Stimulated activated CD4-positive, alpha-beta T cell treated with anti-CD3 and anti-CD28 coated beads, Interleukin-1b, Interleukin-23, amount 100 ng/mL, for 4 hours (primary cell): ENCODE results near the gene ERLEC1.
"Not testable (repeated sequence)": the region's sequence is repeated elsewhere in the genome, so short reads cannot be mapped to it uniquely, and the experiment has no call there.

Source experiments
- DNase-seq, 2 donors: peaks; one replicate each; pipeline ENCODE4 v3.0.0-alpha.2; 2020; ENCODE audit warnings: low read depth in 2 of 2

The ERLEC1 gene

GRCh38 chr2:53786705-53787613 is at the start of gene ERLEC1, which contains the start of gene ASB3:
Gene ERLEC1, plus strand, starts transcription at chr2:53787044. Its CDS starts 167 bp downstream, at chr2:53787211.
Gene ASB3, minus strand, starts transcription at chr2:53786953. Its CDS starts 21,381 bp downstream, at chr2:53765572.
- peak; percentile 74 to 77 for DNase-seq

DNA sequence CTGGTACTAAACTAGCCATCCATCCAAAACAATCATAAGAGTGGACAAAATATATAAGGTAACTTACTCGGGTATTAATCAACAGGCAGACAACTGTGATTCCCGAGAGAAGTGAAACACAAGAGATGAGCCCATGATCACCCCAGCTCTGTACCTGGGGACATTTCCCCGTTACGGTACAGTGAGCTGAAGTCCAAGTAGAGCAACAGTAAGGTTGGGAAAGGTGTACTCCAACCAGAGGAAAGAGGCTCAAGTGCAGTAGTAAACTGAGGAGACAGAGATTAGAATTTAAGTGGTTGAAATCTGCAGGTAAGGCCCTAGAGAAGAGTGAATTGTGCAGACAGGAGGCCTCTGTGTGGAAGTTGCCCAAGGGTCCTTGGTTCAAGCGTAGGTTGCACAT is 49.8 kb upstream of the ERLEC1 start:
- DNase-seq = no peak

GRCh38 chr2:53739032-53739431 is 47.8 kb upstream of the ERLEC1 start:
- DNase-seq = no peak

- no peak for DNase-seq
Observed at GRCh38 chr2:53740170-53740569, 46.7 kb upstream of the ERLEC1 start.

- DNase-seq = no peak
Observed at GRCh38 chr2:53744395-53745065, 42.3 kb upstream of the ERLEC1 start.

- no peak for DNase-seq
Observed at GRCh38 chr2:53750041-53750768, 36.6 kb upstream of the ERLEC1 start.

DNA sequence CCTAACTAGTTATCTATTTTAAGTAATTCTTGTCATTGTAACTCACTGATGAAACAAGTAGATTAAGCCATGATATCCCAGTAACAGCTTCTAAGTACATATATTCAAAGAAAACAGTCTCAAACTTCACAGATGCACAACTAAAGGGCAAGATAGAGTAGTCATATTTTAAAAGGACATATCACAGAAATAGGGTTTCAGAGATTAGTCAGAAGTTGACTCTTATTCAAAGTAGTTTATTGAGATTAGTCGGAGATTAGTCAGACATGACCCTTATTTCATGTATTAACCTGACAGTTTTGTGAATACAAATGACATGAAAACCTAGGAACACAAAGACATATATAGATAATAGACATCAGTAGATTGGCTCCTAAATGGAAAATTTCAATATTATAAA is 35.1 kb upstream of the ERLEC1 start:
- DNase-seq = no peak

GRCh38 chr2:53752385-53752784 is 34.5 kb upstream of the ERLEC1 start:
- DNase-seq = no peak

GRCh38 chr2:53753041-53753440 is 33.8 kb upstream of the ERLEC1 start:
- DNase-seq = no peak

GRCh38 chr2:53755121-53755520 is 31.7 kb upstream of the ERLEC1 start:
- no peak for DNase-seq

DNA sequence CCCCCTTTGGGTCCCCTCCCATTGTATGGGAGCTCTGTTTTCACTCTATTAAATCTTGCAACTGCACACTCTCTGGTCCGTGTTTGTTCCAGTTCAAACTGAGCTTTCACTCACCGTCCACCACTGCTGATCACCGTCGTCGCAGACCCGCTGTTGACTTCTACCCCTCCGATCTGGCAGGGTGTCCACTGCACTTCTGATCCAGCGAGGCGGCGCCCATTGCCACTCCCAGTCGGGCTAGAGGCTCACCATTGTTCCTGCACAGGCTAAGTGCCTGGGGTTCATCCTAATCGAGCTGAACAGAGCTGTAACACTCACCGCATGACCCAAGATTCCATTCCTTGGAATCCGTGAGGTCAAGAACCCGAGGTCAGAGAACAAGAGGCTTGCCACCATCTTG is 30.2 kb upstream of the ERLEC1 start:
- no peak for DNase-seq

- DNase-seq = not testable (repeated sequence)
Observed at GRCh38 chr2:53757206-53757605, 29.6 kb upstream of the ERLEC1 start.

DNA sequence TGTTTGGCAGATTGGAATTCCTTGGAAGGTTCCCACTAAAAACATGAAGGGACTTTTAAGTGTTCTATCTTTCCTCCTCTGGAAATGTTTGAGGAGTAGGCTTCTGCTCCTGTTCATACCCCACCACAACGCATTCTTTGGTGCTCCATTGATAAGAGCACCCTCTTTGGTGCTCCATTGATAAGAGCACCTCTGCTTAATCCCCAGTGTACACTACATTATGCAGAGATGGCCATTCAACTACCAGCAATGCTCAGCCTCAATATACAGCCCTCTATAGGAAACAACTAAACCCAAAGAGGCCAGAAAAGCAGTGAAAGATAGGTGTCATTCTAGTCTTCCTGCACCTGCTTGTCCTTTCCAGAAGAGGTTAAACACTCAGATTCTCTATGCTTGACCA is 21.1 kb upstream of the ERLEC1 start:
- no peak for DNase-seq

DNA sequence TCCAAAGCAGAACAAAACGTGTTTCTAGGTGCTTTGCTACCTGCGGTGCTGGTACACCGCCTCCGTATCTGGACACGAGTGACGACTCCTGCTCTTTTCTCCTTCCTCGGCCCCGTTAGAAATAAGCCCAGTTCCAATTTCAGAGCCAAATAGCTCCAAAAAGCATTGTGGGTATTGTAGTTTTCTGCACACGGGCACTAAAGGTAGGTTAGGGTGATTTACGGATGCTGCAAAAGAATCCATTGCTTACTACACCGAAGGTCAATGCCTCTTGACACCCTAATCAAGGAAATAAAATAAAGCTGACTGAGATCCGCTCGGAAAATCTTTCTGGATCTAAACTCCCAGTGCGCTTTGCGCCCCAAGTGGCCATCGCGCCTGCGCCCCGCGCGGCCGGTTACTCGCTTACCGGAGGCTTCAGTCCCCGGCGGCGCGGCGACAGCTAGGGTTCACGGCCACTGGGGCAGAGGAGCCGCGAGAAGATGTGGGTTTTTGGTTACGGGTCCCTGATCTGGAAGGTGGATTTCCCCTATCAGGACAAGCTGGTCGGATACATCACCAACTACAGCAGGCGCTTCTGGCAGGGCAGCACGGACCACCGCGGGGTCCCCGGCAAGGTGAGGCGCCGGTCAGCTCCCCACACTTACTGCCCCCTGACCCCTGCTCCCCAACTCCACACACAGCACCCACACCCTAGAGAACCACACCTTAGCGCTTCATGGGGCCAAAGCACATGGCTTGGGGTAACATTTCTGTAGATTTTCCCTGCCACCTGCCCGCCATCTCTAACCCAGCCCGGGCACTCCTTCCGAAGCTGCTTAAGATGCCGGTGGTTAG is 19.2 kb upstream of the ERLEC1 start, which contains the start of gene CHAC2:
TSS of gene CHAC2 (plus strand) at position 400 of the 837 bp plus-strand sequence. CDS start at position 483, 83 bp downstream.
- DNase-seq = peak; percentile 71 to 82

GRCh38 chr2:53768242-53768542 is 18.7 kb upstream of the ERLEC1 start:
- DNase-seq = no peak

- no peak for DNase-seq
Observed at GRCh38 chr2:53769318-53769945, 17.4 kb upstream of the ERLEC1 start.

- DNase-seq = no peak
Observed at GRCh38 chr2:53770264-53770663, 16.6 kb upstream of the ERLEC1 start.

- DNase-seq = no peak
Observed at GRCh38 chr2:53777134-53777533, 9.7 kb upstream of the ERLEC1 start.

DNA sequence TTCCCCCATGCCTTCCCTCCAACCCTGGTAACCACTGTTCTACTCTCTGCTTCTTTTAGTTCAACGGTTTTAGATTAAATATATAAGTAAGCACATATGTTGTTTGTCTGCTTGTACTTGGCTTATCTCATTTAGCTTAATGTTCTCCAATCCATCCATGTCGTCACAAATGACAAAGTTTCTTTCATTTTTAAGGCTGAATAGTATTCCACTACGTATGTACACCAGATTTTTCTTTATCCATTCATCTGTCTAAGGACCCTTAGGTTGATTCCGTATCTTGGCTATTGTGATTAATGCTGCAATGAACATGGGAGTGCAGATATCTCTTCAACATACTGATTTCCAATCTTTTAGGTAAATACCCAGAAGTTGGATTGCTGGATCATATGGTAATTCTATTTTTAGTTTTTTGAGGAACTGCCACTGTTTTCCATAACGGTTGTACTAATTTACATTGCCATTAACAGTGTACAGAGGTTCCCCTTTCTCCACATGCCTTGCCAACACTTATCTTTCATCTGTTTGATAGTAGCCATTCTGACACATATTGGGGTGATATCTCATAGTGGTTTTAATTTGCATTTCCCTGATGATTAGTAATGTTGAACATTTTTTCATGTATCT is 8.2 kb upstream of the ERLEC1 start:
- DNase-seq = no peak

DNA sequence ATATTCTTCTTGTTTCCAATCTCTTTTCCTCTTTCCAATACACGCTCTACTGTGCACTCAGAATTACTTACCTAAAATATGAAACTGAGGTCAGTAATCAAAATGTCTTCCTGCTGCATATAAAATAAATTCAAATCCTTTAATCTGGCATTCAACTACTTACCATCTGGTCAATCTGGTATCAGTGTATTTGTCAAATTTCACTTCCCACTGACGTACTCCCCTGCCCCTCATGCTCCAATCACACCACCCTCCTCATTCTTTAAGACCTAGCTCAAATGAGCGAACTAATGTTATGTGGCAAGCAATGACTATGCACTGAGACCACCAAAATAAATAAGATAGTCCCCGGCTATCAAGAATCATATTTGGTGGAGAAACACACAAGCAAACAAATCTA is 6.8 kb upstream of the ERLEC1 start:
- DNase-seq = no peak
